OCI-LY1 (cell line): Measurements from ENCODE around the gene COQ4.

Source experiments
- H2AFZ ChIP-seq: fragments of 200-600 bp; sonication (generic), shearing (Covaris generic); 2 replicates; pipeline ENCODE4 v1.6.0; 2014; ENCODE audit warnings: antibody characterized with exemption, mild to moderate bottlenecking, low read length
- H3F3A ChIP-seq: fragments of 200-600 bp; sonication (generic), shearing (Covaris generic); 2 replicates; pipeline ENCODE4 v1.6.0; 2014; ENCODE audit warnings: mild to moderate bottlenecking, antibody characterized with exemption, low read length, moderate library complexity; ENCODE audit not compliant: insufficient read depth
- H3K27ac ChIP-seq: fragments of 200-600 bp; sonication (generic); 2 replicates; pipeline ENCODE4 v1.5.1; 2014; ENCODE audit warnings: low read length, mixed run types, mild to moderate bottlenecking, low read depth; ENCODE audit not compliant: poor library complexity, severe bottlenecking
- H3K27me3 ChIP-seq: fragments of 200-600 bp; sonication (generic); 2 replicates; pipeline ENCODE4 v1.6.0; 2014; ENCODE audit warnings: antibody characterized with exemption, mild to moderate bottlenecking, low read length, moderate library complexity; ENCODE audit not compliant: insufficient read depth
- H3K36me3 ChIP-seq: fragments of 200-600 bp; sonication (generic); 2 replicates; pipeline ENCODE4 v1.6.1; 2014; ENCODE audit warnings: mild to moderate bottlenecking, antibody characterized with exemption, low read length, moderate library complexity, mixed read lengths; ENCODE audit not compliant: insufficient read depth
- H3K4me1 ChIP-seq: fragments of 200-600 bp; sonication (generic); 2 replicates; pipeline ENCODE4 v1.5.1; 2014; ENCODE audit warnings: mild to moderate bottlenecking, low read length, moderate library complexity; ENCODE audit not compliant: insufficient read depth, severe bottlenecking
- H3K4me2 ChIP-seq: fragments of 200-600 bp; sonication (generic), shearing (Covaris generic); 2 replicates; pipeline ENCODE4 v1.6.1; 2014; ENCODE audit warnings: low read length
- H3K4me3 ChIP-seq: fragments of 200-600 bp; sonication (generic); 2 replicates; pipeline ENCODE4 v1.5.1; 2014; ENCODE audit warnings: low read length, low read depth, mild to moderate bottlenecking, mixed read lengths; ENCODE audit not compliant: poor library complexity, severe bottlenecking
- H3K79me2 ChIP-seq: fragments of 200-600 bp; shearing (Covaris generic); 2 replicates; pipeline ENCODE4 v1.6.1; 2016; ENCODE audit warnings: mixed run types, low read length, mixed read lengths; ENCODE audit not compliant: insufficient read depth
- H3K9ac ChIP-seq: fragments of 200-600 bp; sonication (generic), shearing (Covaris generic); 2 replicates; pipeline ENCODE4 v1.6.1; 2014; ENCODE audit warnings: mild to moderate bottlenecking, low read length, mixed read lengths
- H3K9me2 ChIP-seq: fragments of 200-600 bp; sonication (generic), shearing (Covaris generic); 2 replicates; pipeline ENCODE4 v1.6.1; 2014; ENCODE audit warnings: low read depth, mild to moderate bottlenecking, low read length, mixed read lengths
- H3K9me3 ChIP-seq: fragments of 200-600 bp; shearing (Covaris generic); 2 replicates; pipeline ENCODE4 v1.6.1; 2014; ENCODE audit warnings: low read length, mixed read lengths
- H4K20me1 ChIP-seq: fragments of 200-600 bp; sonication (generic), shearing (Covaris generic); 2 replicates; pipeline ENCODE4 v1.6.0; 2016; ENCODE audit warnings: mild to moderate bottlenecking, low read length; ENCODE audit not compliant: insufficient read depth
- EZH2 ChIP-seq: fragments of 200-600 bp; sonication (generic), shearing (Covaris generic); IDR thresholded peaks from 2 replicates; pipeline ENCODE4 v1.8.0; 2017; ENCODE audit warnings: borderline replicate concordance, mixed run types, mild to moderate bottlenecking, antibody characterized with exemption, low read length, moderate library complexity, mixed read lengths
- TF ChIP-seq, protein P1 (sequence below): fragments of 200-600 bp; sonication (generic), shearing (Covaris generic); IDR thresholded peaks from 2 replicates; pipeline ENCODE4 v1.5.1; 2017; ENCODE audit warnings: mild to moderate bottlenecking, antibody characterized with exemption, low read length, moderate library complexity, mixed read lengths

COQ4 gene

DNA sequence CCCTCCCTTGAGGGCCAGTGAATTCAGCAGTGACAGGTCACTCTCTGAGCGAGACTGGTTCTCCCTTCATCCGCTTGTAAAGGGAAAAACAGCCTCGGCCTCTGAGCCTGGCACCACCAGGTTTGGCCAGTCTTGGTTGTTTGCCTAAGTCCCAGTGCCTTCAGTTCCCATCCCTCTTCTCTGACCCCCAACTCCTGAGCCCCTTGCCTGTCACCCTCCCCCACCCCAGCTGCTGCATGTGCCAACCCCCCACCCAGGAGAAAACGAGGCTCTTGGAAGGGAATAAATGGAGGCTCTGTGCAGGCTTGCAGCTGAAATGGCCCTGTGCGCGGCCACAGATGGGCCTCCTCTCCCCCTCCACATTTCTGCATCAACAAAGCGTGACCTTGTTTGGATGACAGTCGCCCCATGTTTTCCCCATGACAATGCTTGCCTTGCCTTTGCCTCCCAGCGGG lies 51.6 kb downstream of the COQ4 start:
- Histone ChIP-seq H4K20me1 (no peaks in the 10 kb centered on the region), H3K9me3 (no peaks in the 10 kb centered on the region), H3K9me2 (no peaks in the 10 kb centered on the region), H3K4me2 (no peak overlapping the region), H3K4me3 (no peak overlapping the region), H3K79me2 (peaks cover 22% of the 10 kb centered on the region), H2AFZ (no peak overlapping the region), H3K4me1 (peaks cover 21% of the 10 kb centered on the region), H3K27ac (no peak overlapping the region), H3K36me3 (peaks cover 25% of the 10 kb centered on the region), H3K27me3 (no peaks in the 10 kb centered on the region), H3F3A (no peaks in the 10 kb centered on the region), H3K9ac (no peak overlapping the region)
- no peak for TF ChIP-seq EZH2
- TF ChIP-seq, protein P1, sequence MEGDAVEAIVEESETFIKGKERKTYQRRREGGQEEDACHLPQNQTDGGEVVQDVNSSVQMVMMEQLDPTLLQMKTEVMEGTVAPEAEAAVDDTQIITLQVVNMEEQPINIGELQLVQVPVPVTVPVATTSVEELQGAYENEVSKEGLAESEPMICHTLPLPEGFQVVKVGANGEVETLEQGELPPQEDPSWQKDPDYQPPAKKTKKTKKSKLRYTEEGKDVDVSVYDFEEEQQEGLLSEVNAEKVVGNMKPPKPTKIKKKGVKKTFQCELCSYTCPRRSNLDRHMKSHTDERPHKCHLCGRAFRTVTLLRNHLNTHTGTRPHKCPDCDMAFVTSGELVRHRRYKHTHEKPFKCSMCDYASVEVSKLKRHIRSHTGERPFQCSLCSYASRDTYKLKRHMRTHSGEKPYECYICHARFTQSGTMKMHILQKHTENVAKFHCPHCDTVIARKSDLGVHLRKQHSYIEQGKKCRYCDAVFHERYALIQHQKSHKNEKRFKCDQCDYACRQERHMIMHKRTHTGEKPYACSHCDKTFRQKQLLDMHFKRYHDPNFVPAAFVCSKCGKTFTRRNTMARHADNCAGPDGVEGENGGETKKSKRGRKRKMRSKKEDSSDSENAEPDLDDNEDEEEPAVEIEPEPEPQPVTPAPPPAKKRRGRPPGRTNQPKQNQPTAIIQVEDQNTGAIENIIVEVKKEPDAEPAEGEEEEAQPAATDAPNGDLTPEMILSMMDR = no peak

DNA sequence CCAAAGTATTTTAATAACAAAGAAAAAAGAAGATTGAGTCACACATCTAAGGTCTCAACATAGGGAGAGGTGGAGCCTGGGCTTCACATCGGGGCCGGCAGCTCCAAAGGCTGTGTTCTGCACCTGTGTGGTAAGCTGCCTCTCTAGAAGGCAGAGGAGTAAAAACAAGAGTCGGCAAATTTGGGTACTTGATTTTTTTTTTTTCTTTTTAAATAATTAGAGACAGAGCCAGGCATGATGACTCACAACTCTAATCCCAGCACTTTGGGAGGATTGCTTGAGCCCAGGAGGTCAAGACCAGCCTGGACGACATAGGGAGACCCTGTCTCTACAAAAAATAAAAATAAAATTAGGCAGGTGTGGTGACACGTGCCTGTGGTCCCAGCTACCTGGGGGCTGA lies 53.2 kb downstream of the COQ4 start:
- H3K27me3 ChIP-seq = no peaks in the 10 kb centered on the region
- no peaks in the 10 kb centered on the region for H3F3A ChIP-seq
- H4K20me1 ChIP-seq = no peaks in the 10 kb centered on the region
- TF ChIP-seq, protein P1 = no peak
- no peak for TF ChIP-seq EZH2
- H3K36me3 ChIP-seq = peaks cover 31% of the 10 kb centered on the region
- peaks cover 13% of the 10 kb centered on the region for H3K4me1 ChIP-seq
- H3K9me2 ChIP-seq = no peaks in the 10 kb centered on the region
- H3K9ac ChIP-seq = no peak overlapping the region
- no peaks in the 10 kb centered on the region for H3K9me3 ChIP-seq
- no peak overlapping the region for H3K4me3 ChIP-seq
- no peak overlapping the region for H2AFZ ChIP-seq
- peaks cover 22% of the 10 kb centered on the region for H3K79me2 ChIP-seq
- no peak overlapping the region for H3K4me2 ChIP-seq
- no peak overlapping the region for H3K27ac ChIP-seq

DNA sequence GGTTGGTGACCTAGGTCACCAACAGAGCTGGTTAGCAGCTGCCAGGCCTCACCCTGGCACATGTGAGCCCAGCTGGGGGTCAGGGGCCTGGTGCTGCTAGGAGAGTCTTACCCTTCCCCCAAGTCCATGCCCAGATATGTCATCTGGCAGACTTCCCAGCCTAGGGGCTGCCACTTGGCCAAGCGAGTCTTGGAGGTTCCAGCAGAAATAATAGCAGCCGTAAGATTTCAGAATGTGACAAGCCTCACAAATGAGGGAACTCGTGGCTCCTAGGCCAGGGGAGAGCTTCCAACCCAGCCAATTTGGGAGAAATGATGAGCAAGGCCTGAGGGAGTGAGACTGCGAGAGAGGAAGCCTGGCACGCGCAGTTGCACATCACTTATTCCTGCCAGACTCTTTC lies 59.6 kb downstream of the COQ4 start:
- Histone ChIP-seq H4K20me1 (no peaks in the 10 kb centered on the region), H3K9ac (no peak overlapping the region), H3K79me2 (no peaks in the 10 kb centered on the region), H3K36me3 (peaks cover 44% of the 10 kb centered on the region), H2AFZ (no peak overlapping the region), H3F3A (no peaks in the 10 kb centered on the region), H3K9me2 (no peaks in the 10 kb centered on the region), H3K9me3 (no peaks in the 10 kb centered on the region), H3K27ac (no peak overlapping the region), H3K4me3 (no peak overlapping the region), H3K4me1 (no peaks in the 10 kb centered on the region), H3K27me3 (no peaks in the 10 kb centered on the region), H3K4me2 (no peak overlapping the region)
- TF ChIP-seq, protein P1 = no peak
- no peak for TF ChIP-seq EZH2
